SK-MEL-5 (cell line): ENCODE data around the gene SPAG4. TPM values are rescaled to one million over a fixed set of nuclear protein-coding genes. Genes with fewer than 3 reads are reported as not detected.

Experiments
- DNase-seq: peaks from one replicate; pipeline ENCODE4 v3.0.0-alpha.2; 2016; ENCODE audit warnings: low read depth, low spot score
- in situ Hi-C: cut with HindIII; loops from 2 replicates; pipeline ENCODE4 v1.10.0; 2016; ENCODE audit warnings: low sequenced_read_pairs, high pct_unique_total_duplicates, low pct_unique_long_range_greater_than_20kb
- total RNA-seq: library from RNA; depleted of rRNA; stranded (reverse); fragments of >200 nt; shearing (Covaris generic); gene quantifications from 2 replicates; pipeline ENCODE4 v1.2.3, GENCODE V29; 2014

Gene SPAG4
- total RNA-seq, 1 experiment from 2014 or later = 1.8 TPM

DNA sequence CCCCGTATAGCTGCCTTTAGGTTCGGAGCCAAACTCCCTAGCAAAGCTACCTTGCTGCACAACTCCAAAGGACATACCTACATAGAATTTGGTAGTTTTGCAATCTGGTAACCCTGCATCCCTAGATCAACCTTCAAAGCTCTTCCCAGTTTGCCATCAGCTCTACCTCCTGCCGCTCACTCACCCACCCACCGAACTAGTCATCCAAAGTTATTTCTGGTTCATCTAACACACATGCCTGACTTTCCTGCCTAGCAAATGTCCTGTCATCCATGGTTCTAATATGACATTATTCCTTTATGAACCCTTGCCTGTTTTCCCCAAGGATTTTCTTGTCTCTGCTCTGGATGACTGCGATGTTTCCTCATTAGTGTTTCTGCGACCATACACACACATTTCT lies 21.6 kb downstream of the SPAG4 start:
- in situ Hi-C loops = no loop called here
- DNase-seq = no peak

DNA sequence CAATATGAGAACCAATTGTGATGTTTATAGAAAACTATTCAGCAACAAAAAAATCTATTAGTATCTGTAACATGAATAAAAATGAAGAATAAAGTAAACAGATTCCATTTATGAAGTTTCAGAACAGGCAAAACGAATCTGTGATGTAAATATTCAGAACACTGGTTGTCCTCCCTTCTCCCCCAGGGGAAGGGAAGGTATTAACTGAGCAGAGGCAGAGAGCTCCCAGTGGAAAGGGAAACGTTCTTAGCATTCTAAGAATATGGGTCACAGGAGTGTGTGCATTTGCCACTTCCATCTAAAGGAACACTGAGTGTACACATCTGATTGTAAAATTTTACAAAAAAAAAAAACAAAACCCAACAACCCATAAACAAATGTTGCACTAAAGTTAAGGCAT lies 23.1 kb downstream of the SPAG4 start:
- no peak for DNase-seq
- in situ Hi-C loops = no loop called here

DNA sequence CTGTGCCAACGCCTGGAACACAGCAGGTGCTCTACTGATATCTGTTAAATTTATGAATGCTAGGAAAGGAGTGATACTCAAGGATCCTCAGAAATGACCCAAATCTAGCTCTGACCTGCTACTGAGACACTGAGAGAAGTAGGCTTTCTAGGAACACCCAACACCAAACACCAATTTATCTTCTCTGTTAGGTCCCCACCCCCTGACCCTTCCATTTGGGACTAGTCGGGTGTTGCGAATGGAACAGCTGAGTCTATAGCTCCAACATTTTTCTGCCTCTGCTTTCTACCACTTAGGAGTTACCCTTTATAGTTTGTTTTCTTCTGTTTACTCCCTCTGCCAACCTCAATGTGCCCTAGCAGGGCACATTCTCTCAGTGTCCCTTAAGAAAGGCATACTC lies 25.1 kb downstream of the SPAG4 start:
- in situ Hi-C loops = no loop called here
- no peak for DNase-seq

DNA sequence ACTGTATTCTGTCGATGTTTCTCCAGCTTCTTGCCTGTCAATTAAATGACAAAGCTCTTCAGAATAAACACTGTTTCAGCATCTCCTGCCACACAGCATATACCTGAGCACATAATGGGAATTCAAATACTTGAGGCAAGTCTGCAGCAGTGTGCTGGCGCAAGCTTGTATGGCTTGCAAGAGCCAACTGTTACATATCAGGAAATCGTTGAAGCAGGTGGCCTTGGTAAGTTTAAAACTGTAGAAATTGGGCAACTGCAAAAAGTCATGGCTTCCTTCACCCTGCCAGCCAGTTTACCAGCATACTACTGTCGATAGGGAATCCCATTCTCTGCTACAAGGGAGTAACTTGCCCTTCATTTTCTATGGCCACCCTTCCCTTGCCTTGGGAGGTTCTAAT lies 26.1 kb downstream of the SPAG4 start:
- in situ Hi-C loops = no loop called here
- no peak for DNase-seq

DNA sequence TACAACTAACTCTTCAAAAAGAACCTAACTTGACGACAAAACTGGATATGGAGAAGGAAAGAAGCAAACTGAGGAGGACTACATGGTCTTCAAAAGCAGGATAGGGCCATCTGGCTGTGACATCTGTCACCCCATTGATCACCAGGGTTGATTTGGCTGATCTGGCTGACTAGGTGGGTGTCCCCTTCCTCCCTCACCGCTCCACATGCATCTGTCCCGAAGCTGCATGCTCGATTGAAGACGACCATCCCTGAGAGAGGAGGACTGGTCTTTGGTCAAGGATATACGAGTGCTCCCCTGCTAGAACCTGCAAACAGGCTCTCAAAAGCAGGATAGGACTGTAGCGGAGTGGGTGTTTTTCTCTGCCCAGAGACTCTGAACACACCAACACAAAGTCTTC lies 27.4 kb downstream of the SPAG4 start:
- no peak for DNase-seq
- in situ Hi-C loops = no loop called here

DNA sequence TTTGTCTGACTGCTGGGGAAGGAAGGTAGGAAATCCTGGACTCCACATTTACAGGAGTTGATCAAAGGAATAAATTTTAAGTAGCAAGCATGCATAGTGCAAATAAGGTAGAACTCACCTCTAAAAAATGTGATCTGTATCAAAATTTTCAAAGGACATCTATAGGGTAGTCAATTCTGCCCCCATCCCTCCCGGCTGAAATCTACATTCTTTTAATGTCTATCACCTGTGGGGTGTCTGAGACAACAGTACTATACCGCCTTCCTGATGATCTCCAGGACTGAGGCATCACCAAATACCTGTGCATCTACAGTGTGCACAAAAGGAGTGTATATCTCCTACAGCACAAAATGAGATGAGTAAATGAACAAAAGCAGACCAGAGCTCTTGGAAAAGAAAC lies 29.2 kb downstream of the SPAG4 start:
- no peak for DNase-seq
- in situ Hi-C loops = no loop called here

DNA sequence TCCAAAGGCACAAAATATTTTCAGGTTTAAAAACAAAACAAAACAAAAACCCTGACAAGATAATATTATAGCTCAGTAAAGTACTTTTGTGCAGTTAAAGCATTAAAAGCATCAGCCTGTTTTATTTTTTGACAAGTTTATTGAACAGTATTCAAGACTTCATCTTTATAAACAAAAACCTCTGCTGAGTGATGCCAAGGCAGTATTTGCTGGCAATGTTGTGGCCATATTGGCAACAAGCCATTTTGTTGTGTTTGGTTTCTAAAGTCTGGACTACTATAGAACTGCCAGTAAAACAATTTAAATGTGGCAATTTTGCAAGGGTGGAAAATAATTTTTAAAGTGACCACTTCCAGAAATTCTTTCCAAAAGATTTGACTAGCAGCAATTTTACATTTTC lies 33.2 kb downstream of the SPAG4 start:
- in situ Hi-C loops = no loop called here
- no peak for DNase-seq

DNA sequence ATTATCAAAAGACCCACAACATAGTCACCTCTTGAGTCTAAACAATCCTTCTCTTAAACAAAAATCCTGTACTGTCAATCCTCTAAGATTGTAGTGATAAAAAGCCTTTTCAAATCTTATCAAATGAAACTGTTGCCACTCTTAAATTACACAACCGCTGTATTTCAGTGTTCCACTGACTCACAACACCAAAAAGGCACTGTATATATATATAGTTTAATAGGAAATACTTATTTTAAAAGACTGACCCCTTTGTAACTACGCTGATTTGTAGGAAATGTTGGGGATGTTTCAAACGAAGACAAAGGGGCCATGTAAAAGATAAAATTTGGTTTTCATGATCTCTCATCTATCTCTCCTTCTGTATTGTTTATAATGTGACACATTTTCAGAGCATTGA lies 35.0 kb downstream of the SPAG4 start:
- DNase-seq = no peak
- in situ Hi-C loops = no loop called here

DNA sequence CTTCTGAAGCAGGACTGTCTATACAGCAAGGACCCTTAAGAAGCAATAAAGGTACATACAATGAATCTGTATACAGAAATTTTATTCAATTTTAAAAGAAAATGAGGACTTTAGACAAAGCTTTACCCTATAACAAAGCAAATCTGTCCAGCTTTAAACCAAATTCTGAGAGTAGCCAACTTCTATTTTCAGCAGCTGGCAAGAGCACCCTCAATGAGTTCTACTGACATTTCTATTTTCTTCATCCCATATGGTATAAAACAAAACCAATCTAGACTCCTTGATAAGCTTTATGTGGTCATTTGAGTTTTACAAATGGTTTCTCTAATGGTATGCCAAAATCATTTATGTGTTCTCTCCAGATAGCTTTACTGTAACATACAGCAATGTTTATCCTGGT lies 36.3 kb downstream of the SPAG4 start:
- in situ Hi-C loops = no loop called here
- no peak for DNase-seq

DNA sequence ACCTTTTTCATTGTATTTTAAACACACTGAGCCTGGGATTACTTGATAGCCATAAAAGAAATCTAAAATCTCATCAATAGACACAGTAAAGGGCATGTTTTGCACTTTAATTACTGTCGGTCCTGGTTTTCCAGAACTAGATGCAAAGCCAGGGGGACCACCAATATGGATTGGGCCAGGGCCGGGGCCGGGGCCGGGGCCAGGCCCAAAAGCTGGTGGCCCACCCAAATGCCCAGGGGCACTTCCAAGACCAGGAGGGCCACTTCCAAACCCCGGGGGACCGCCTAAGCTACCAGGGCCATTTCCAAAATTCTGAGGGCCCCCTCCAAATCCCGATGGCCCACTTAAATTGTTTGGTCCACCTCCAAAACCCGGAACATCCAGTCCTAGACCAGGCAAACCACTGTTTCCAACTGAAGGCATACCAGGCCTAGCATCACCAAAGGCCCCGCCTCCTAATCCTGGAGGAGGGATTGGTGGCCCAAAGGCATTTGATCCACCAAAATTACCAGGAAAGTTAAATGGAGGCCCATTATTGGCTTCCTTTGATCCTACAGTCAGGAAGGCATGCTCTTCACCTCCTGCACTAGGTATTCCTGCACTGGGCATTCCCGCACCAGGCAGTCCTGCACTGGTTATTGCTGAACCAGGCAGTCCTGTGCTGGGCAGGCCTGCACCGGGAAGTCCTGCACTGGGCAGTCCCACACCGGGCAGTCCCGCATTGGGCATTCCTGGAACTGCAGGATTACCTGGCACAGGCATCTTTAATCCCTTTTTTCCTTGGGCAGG lies 37.2 kb downstream of the SPAG4 start:
- in situ Hi-C loops = no loop called here
- no peak for DNase-seq

DNA sequence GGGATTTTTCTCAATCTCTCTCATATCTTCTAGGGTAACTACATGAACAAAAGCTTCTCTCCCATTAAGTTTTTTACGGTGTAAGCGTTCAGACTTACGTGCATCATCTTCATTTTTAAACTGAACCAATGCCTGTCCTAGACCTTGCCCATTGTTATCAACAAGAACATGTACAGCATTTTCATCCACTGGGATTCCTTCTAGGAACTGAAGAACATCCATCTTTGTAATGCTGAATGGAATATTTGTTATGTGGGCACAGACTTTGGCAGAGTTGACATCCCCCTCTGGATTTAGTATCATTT lies 37.8 kb downstream of the SPAG4 start:
- in situ Hi-C loops = no loop called here
- DNase-seq = no peak

DNA sequence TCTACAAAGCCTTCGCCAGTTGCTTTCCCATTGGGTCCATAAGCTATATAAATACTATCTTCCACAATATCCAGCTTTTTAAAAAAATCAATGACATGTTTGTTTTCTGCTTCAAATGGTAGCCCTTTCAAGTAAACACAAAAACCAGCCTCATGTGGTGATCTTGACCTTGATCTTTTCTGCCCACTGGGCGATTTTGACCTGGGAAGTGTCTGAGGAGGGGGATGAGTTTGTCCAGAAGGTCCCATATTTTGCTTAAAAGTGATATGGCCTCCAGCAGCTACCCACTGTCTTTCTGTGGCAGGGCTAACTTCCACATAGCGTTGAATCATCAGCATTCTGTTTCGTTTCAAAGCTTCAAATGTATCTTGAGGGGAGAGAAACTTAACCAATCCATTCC lies 38.3 kb downstream of the SPAG4 start:
- DNase-seq = no peak
- in situ Hi-C loops = no loop called here

DNA sequence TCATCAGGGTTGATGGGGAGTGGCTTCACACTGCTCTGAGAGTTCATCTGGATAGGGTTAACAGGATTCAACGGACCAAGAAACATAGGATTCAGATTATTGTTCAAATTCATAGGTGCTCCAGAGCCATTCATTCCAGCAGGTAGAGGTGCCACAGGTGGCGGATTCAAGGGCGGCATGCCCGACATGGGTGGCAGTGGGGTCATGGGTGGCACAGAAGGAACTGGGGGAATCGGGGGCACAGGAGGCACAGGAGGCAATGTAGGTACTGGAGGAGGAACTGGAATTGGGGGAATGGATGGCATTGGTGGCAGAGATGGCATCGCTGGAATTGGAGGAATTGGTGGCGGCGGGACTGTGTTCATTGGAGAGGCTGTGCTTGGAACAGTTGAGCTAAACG lies 38.8 kb downstream of the SPAG4 start:
- no peak for DNase-seq
- in situ Hi-C loops = no loop called here

DNA sequence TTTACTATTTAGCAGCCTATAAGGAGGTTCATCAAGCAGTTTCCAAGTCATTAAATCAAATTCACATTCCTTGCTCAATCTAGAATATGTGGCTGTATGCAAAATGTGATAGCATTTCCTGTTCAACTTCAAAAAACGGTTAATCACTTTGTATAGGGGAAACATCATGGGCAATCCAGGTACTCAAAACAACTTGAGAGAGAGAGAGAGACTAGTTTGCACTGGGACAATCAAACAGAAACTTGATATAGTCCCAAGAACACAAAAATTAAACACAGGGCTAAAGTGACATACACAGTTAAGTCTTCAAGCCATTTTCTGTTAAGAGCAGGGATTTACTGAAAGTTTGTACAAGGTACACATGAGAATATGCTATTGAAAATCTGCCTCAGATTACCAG lies 41.6 kb downstream of the SPAG4 start:
- in situ Hi-C loops = no loop called here
- no peak for DNase-seq

DNA sequence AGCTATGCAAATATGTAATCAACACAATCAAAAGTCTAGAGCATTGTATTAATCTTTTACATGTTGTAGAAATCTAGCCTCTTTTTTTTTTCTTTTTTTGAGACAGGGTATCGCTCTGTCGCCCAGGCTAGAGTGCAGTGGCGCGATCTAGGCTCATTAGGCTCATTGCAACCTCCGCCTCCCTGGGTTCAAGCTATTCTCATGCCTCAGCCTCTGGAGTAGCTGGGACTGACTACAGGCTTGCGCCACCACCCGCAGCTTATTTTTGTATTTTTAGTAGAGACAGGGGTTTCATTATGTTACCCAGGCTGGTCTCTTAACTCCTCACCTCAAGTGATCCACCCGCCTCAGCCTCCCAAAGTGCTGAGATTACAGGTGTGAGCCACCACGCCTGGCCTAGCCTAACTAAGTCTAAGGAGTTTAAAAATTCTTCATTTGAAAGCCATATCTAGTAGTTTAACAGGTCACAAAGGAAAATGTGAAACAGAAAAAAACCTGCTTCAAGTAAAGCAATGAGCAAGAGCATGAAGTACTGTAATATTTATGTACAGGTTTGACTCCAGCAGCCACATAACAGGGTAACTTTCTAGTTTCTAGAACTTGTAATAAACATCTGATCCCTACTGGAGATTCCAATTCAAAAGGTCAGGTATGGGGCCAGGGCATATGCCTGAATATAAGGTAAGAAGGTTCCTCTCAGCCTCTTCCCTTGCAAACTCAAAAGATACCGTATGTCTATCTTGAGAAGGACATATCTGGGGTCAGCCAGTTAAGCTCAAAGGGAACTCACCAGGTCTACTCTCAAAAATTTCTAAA lies 44.7 kb downstream of the SPAG4 start:
- DNase-seq = no peak
- in situ Hi-C loops = no loop called here

DNA sequence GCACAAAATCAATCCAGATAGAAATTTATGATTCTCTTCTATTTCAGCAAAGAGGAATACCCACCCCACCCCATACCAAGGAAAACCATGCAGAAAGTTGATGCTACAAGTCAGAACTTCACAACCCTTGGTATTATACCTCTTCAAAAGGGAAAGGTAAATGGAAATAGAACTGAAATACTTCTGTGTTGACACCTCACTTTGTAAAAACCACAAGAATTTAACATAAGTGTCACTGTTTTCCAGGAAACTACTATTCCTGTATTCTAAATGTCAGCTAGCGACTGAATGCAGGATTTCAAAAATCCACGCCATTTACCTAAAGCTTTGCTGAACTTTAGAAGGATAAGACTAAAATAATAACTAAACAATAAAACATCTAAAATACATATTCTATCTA lies 45.4 kb downstream of the SPAG4 start:
- no peak for DNase-seq
- in situ Hi-C loops = no loop called here

DNA sequence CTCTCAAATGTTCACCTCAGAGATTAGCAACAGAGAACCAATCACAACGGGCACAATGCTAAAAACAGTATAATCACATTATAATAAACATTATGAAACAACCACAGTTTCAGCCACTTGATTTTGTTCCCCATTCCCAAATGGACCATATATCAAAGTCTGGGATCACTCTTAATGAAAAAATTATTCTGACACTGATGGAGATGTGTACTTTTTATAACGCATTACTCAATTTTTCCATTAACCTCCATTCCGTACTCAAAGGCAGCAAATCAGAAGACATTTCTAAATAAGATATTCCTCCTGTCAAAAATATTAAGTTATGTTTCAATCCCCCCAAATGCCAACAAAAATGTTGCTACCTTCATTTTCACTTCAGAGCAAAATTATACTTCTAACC lies 46.3 kb downstream of the SPAG4 start:
- no peak for DNase-seq
- in situ Hi-C loops = no loop called here

DNA sequence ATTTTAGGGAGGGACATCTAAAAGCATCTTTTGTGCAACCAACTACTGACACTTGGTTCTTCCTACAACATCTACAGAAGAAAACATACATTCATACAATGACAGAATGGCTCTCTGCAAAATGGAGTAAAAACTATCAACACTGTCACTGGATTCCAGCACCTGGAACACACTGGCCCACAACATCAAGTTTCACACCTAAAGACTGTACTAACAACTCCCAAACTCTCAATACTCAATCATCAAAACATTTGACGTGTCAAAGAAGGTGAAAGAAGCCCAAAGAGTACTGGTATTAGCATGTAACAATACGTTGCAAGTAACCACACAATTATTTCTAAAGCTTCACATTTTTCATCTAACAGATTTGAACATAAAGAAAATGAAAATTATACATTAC lies 46.9 kb downstream of the SPAG4 start:
- in situ Hi-C loops = no loop called here
- DNase-seq = no peak
